ENCODE results near the gene HOOK1. TPM values are rescaled to one million over a fixed set of nuclear protein-coding genes. Genes with fewer than 3 reads are reported as not detected.

HOOK1 gene
- total RNA-seq, 2 experiments from 2014 or later, result 18.1 to 19.4 TPM

DNA sequence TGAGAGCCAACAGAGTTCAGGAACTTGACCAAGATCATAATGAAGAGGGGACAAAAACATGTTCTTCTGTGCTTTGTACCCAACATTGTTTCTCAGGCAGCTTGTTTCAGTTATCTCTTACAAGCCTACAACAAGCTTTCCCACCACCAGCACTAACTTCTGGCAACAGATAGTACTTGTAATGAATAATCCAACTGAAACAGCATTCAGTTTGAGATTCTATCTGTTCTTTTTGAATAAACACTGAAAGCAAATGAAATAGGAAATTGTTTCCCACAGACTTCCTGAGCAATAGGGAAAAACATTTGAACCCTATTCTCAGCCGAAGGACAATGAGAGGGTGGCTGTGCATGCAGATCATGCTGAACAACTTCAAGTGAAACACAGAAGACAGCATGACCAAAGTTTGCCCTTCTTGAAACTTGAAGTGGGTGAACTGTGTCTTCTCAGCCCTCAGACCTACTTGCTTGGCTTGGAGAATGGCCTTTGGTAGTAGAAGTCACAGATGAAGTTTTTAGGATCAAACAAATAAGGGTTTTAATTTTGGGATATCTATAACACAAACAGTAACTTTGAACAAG lies 11.2 kb upstream of the HOOK1 start:
- no peak for TF ChIP-seq CTCF (IDR thresholded peaks at IDR 0.05)
- Mint-ChIP-seq H3K9me3 (no peaks in the 10 kb centered on the region), H3K4me1 (ENCODE audit: low read depth) (no peaks in the 10 kb centered on the region), H3K27ac (no peak overlapping the region), H3K4me3 (no peak overlapping the region), H3K27me3 (peaks cover 13% of the 10 kb centered on the region), H3K36me3 (ENCODE audit: low read depth) (no peaks in the 10 kb centered on the region)
- no peaks in the 10 kb centered on the region for H3K36me3 ChIP-seq (ENCODE audit: insufficient read depth, low read length)
- intact Hi-C loops (cut with DNase I, micrococcal nuclease), result no loop called here
- no peak overlapping the region for H3K27ac ChIP-seq (ENCODE audit: low read depth in 1 of 2, low read length in 2 of 2)
- CTCF ChIA-PET, result no interaction called here
- no peaks in the 10 kb centered on the region for H3K9me3 ChIP-seq (ENCODE audit: control insufficient read depth in 1 of 2, insufficient read depth in 1 of 2, low read length in 2 of 2)
- DNase-seq (no peak), ATAC-seq (ENCODE audit: poor library complexity) (no peak)
- peaks cover 0 to 3% of the 10 kb centered on the region in 2 experiments for H3K27me3 ChIP-seq (ENCODE audit: control insufficient read depth in 1 of 2, insufficient read depth in 2 of 2, low read length in 2 of 2)
- POLR2A ChIA-PET, result no interaction called here
- H3K4me1 ChIP-seq (ENCODE audit: insufficient read depth, low read length), result no peaks in the 10 kb centered on the region
- H3K4me3 ChIP-seq (ENCODE audit: low read length), result no peak overlapping the region

GRCh38 chr1:59804301-59804700 lies 10.4 kb upstream of the HOOK1 start:
- Histone ChIP-seq H3K27ac (ENCODE audit: low read depth in 1 of 2, low read length in 2 of 2) (no peak overlapping the region), H3K4me1 (ENCODE audit: insufficient read depth, low read length) (no peaks in the 10 kb centered on the region), H3K9me3 (ENCODE audit: control insufficient read depth in 1 of 2, insufficient read depth in 1 of 2, low read length in 2 of 2) (no peaks in the 10 kb centered on the region), H3K4me3 (ENCODE audit: low read length) (no peak overlapping the region), H3K27me3 (ENCODE audit: control insufficient read depth in 1 of 2, insufficient read depth in 2 of 2, low read length in 2 of 2) (peaks cover 0 to 9% of the 10 kb centered on the region in 2 experiments), H3K36me3 (ENCODE audit: insufficient read depth, low read length) (no peaks in the 10 kb centered on the region)
- ATAC-seq (ENCODE audit: poor library complexity) (no peak), DNase-seq (no peak)
- TF ChIP-seq CTCF (IDR thresholded peaks at IDR 0.05), result no peak
- Mint-ChIP-seq H3K4me1 (ENCODE audit: low read depth) (no peaks in the 10 kb centered on the region), H3K4me3 (no peak overlapping the region), H3K36me3 (ENCODE audit: low read depth) (no peaks in the 10 kb centered on the region), H3K27me3 (peaks cover 20% of the 10 kb centered on the region), H3K9me3 (no peaks in the 10 kb centered on the region), H3K27ac (no peak overlapping the region)
- POLR2A ChIA-PET, result no interaction called here
- intact Hi-C loops (cut with DNase I, micrococcal nuclease), result no loop called here
- CTCF ChIA-PET, result no interaction called here

DNA sequence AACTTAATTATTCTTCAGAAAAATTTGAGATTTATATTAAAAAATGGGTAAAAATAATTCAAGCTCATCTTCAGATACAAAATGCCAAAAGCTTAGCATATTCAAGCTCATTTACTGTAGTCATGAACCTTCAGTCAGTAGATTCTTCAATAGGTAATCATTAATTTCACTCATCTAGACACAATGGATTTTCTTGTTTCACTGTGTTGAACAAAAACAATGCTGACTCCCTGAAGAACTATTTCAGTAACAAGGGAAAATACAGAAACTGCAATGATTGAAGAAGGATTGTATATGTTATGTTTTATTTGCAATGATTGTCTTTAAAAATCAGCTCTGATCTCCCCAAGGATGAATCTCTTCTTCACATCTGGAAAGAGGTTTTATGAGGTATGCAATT lies 9.2 kb upstream of the HOOK1 start:
- no peak overlapping the region for H3K4me3 ChIP-seq (ENCODE audit: low read length)
- ChIA-PET POLR2A (no interaction called here), CTCF (interaction anchor here (0.9 kb wide), 1 partner anchor 9 kb away, joined by 3 read pairs; the partner anchor contains the start of gene HOOK1)
- no peaks in the 10 kb centered on the region for H3K9me3 ChIP-seq (ENCODE audit: control insufficient read depth in 1 of 2, insufficient read depth in 1 of 2, low read length in 2 of 2)
- H3K36me3 ChIP-seq (ENCODE audit: insufficient read depth, low read length), result no peaks in the 10 kb centered on the region
- no peaks in the 10 kb centered on the region for H3K9me3 Mint-ChIP-seq
- no peak overlapping the region for H3K27ac ChIP-seq (ENCODE audit: low read depth in 1 of 2, low read length in 2 of 2)
- H3K27me3 ChIP-seq (ENCODE audit: control insufficient read depth in 1 of 2, insufficient read depth in 2 of 2, low read length in 2 of 2), result peaks cover 0 to 9% of the 10 kb centered on the region in 2 experiments
- TF ChIP-seq CTCF (IDR thresholded peaks at IDR 0.05), result no peak
- H3K4me1 ChIP-seq (ENCODE audit: insufficient read depth, low read length), result no peaks in the 10 kb centered on the region
- no peak for DNase-seq
- intact Hi-C loops (cut with DNase I, micrococcal nuclease), result no loop called here
- H3K4me3 Mint-ChIP-seq, result no peak overlapping the region
- ATAC-seq (ENCODE audit: poor library complexity), result no peak
- H3K36me3 Mint-ChIP-seq (ENCODE audit: low read depth), result no peaks in the 10 kb centered on the region
- H3K4me1 Mint-ChIP-seq (ENCODE audit: low read depth), result no peaks in the 10 kb centered on the region
- no peak overlapping the region for H3K27ac Mint-ChIP-seq
- peaks cover 31% of the 10 kb centered on the region for H3K27me3 Mint-ChIP-seq

All from CD4-positive, alpha-beta T cell (primary cell).